HG02938 (cell line): ENCODE measurements around the gene MGAT5.

ENCODE experiments used
- ATAC-seq: cut with Tn5 transposase; IDR thresholded peaks from one replicate; pipeline ENCODE4 v1.9.1; 2021; ENCODE audit warnings: mild to moderate bottlenecking, moderate library complexity; ENCODE audit not compliant: unreplicated experiment

The MGAT5 gene

GRCh38 chr2:134498654-134499053, 244.8 kb downstream of the MGAT5 start:
- ATAC-seq, result no peak

GRCh38 chr2:134499307-134499926, 245.5 kb downstream of the MGAT5 start:
- no peak for ATAC-seq

GRCh38 chr2:134500211-134500935, 246.5 kb downstream of the MGAT5 start:
- ATAC-seq, result no peak

GRCh38 chr2:134501476-134502091, 247.7 kb downstream of the MGAT5 start:
- ATAC-seq, result no peak

GRCh38 chr2:134502104-134502503, 248.2 kb downstream of the MGAT5 start:
- ATAC-seq, result no peak
